CD14-positive monocyte (primary cell): ENCODE results near the gene TMEM132D. TPM values are rescaled to one million over a fixed set of nuclear protein-coding genes. Genes with fewer than 3 reads are reported as not detected.

Source experiments
- DNase-seq, 3 donors: peaks; one replicate each; pipeline ENCODE4 v3.0.0-alpha.2; 2011 to 2022
- H2AFZ ChIP-seq: 2 replicates; pipeline ENCODE4 v1.6.0; 2012; ENCODE audit warnings: mild to moderate bottlenecking, low read depth, low read length, inconsistent platforms; ENCODE audit not compliant: insufficient read depth, poor library complexity, severe bottlenecking
- H3K27ac ChIP-seq, 2 donors: 1 replicate in 1 of 2; 2 replicates in 1 of 2; pipeline ENCODE4 v1.5.1; 2012 to 2013; ENCODE audit warnings: low read length in 2 of 2, control low read depth in 1 of 2, inconsistent platforms in 1 of 2, low read depth in 1 of 2, mild to moderate bottlenecking in 1 of 2
- H3K27me3 ChIP-seq, 2 donors: one replicate each; pipeline versions ENCODE4 v1.6.0 to v1.6.1; 2011 to 2013; ENCODE audit warnings: low read length in 2 of 2; ENCODE audit not compliant: control insufficient read depth in 2 of 2, insufficient read depth in 2 of 2
- H3K36me3 ChIP-seq, 2 donors: replicated peaks in 1 of 2; 1 replicate in 1 of 2; 2 replicates in 1 of 2; pipeline versions ENCODE4 v1.5.1 to v1.6.1; 2012 to 2013; ENCODE audit warnings: low read length in 2 of 2, control low read depth in 1 of 2, inconsistent platforms in 1 of 2, mild to moderate bottlenecking in 1 of 2; ENCODE audit not compliant: insufficient read depth in 2 of 2, control insufficient read depth in 1 of 2
- H3K4me1 ChIP-seq, 2 donors: 1 replicate in 1 of 2; 2 replicates in 1 of 2; pipeline versions ENCODE4 v1.5.1 to v1.6.1; 2012 to 2013; ENCODE audit warnings: low read length in 2 of 2, control low read depth in 1 of 2, inconsistent platforms in 1 of 2, mild to moderate bottlenecking in 1 of 2, moderate library complexity in 1 of 2; ENCODE audit not compliant: insufficient read depth in 2 of 2, control insufficient read depth in 1 of 2
- H3K4me2 ChIP-seq: replicated peaks from 2 replicates; pipeline ENCODE3; 2012; ENCODE audit warnings: low read length, moderate library complexity, mild to moderate bottlenecking; ENCODE audit not compliant: poor library complexity, severe bottlenecking; ENCODE audit errors: extremely low read depth
- H3K4me3 ChIP-seq, 3 experiments: fragments of 200-600 bp in 1 of 3; sonication (generic) in 1 of 3; replicated peaks in 1 of 3; 1 replicate in 2 of 3; 2 replicates in 1 of 3; pipeline ENCODE4 v1.5.1; 2011 to 2013; ENCODE audit warnings: low read length in 3 of 3, mild to moderate bottlenecking in 3 of 3, control low read depth in 2 of 3, low read depth in 2 of 3, inconsistent platforms in 1 of 3, moderate library complexity in 1 of 3
- H3K79me2 ChIP-seq: 2 replicates; pipeline ENCODE4 v1.6.0; 2012; ENCODE audit warnings: mild to moderate bottlenecking, control low read depth, inconsistent platforms, low read length, moderate library complexity; ENCODE audit not compliant: insufficient read depth
- H3K9ac ChIP-seq: 2 replicates; pipeline ENCODE4 v1.6.0; 2017; ENCODE audit warnings: low read length, mild to moderate bottlenecking; ENCODE audit not compliant: insufficient read depth, poor library complexity, severe bottlenecking
- H3K9me3 ChIP-seq, 2 donors: replicated peaks in 1 of 2; 1 replicate in 1 of 2; 2 replicates in 1 of 2; pipeline versions ENCODE4 v1.5.1 to v1.6.1; 2012 to 2013; ENCODE audit warnings: low read length in 2 of 2, control low read depth in 1 of 2; ENCODE audit not compliant: control insufficient read depth in 1 of 2, insufficient read depth in 1 of 2
- H4K20me1 ChIP-seq: 2 replicates; pipeline ENCODE4 v1.6.0; 2012; ENCODE audit warnings: mild to moderate bottlenecking, low read length, control low read depth, moderate library complexity; ENCODE audit not compliant: insufficient read depth
- H3K27ac Mint-ChIP-seq, 7 donors: one replicate each; pipeline ENCODE4 v1.8.0; 2020; ENCODE audit warnings: mild to moderate bottlenecking in 7 of 7, mixed read lengths in 7 of 7, moderate library complexity in 6 of 7, inconsistent platforms in 2 of 7
- H3K27me3 Mint-ChIP-seq, 3 donors: one replicate each; pipeline ENCODE4 v1.8.0; 2021 to 2022; ENCODE audit warnings: low read depth in 3 of 3, mild to moderate bottlenecking in 3 of 3, mixed read lengths in 3 of 3, moderate library complexity in 3 of 3, inconsistent platforms in 1 of 3
- H3K36me3 Mint-ChIP-seq, 2 donors: one replicate each; pipeline ENCODE4 v1.8.0; 2020; ENCODE audit warnings: mixed read lengths in 2 of 2, inconsistent platforms in 1 of 2, mild to moderate bottlenecking in 1 of 2
- H3K4me1 Mint-ChIP-seq: one replicate; pipeline ENCODE4 v1.8.0; 2020; ENCODE audit warnings: mild to moderate bottlenecking, mixed read lengths
- H3K4me3 Mint-ChIP-seq, 2 donors: one replicate each; pipeline ENCODE4 v1.8.0; 2020; ENCODE audit warnings: mild to moderate bottlenecking in 2 of 2, mixed read lengths in 2 of 2, moderate library complexity in 1 of 2
- H3K9me3 Mint-ChIP-seq, 7 donors: one replicate each; pipeline ENCODE4 v1.8.0; 2020 to 2022; ENCODE audit warnings: mixed read lengths in 7 of 7, mild to moderate bottlenecking in 6 of 7, moderate library complexity in 6 of 7, inconsistent platforms in 2 of 7
- WGBS: methylation state at CpG from one replicate; pipeline ENCODE4 v1.1.5; 2013; ENCODE audit warnings: missing lambda C conversion rate; ENCODE audit not compliant: insufficient coverage; 5-methylcytosine and 5-hydroxymethylcytosine counted together
- intact Hi-C, 2 donors: fragments of 100-400 bp; cut with micrococcal nuclease; formaldehyde crosslinking; loops; one replicate each; pipeline versions ENCODE4 v1.15.0 to v1.15.1; 2023
- polyA plus RNA-seq, 3 donors: library from polyadenylated mRNA; depleted of rRNA in 1 of 3; unstranded in 2 of 3; stranded (reverse) in 1 of 3; fragments of 300-500 nt in 2 of 3; fragments of >200 nt in 1 of 3; fragmentation: Illumina TruSeq in 2 of 3; gene quantifications; 1 replicate in 2 of 3; 2 replicates in 1 of 3; pipeline ENCODE4 v1.2.3, GENCODE V29; 2012 to 2021
- TF ChIP-seq, protein P1 (sequence below): fragments of 200-600 bp; IDR thresholded peaks from one replicate; pipeline ENCODE4 v1.8.0; 2022; ENCODE audit warnings: antibody characterized with exemption, mild to moderate bottlenecking

Gene TMEM132D
- polyA plus RNA-seq, 3 donors = 0.04 TPM; not detected in 2

DNA sequence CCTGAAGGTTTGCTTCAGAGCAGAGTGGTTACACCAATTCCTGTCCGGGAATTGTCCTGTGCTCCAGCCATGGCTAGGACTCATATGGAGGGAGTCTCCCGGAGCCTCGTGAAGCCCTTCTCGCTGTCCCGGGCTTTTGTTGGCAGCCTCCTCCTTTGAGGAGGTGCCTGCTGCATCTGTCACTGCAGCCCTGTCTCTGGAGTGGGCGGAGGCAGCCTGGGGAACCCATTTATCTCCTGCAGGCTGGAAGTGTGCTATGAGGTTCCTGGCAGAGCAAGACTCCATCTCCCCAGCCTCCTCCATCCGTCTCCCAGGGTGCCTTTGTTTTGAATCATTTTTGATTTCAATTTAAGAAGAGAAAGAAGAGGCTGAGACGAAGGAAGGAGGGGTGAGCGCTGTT is 695.3 kb downstream of the TMEM132D start:
- no peak for DNase-seq
- Histone ChIP-seq H4K20me1 (no peaks in the 10 kb centered on the region), H3K36me3 (no peaks in the 10 kb centered on the region), H3K4me2 (no peak overlapping the region), H3K9me3 (peaks cover 0 to 2% of the 10 kb centered on the region in 2 donors), H3K4me3 (no peak overlapping the region), H3K27ac (no peak overlapping the region), H3K9ac (no peak overlapping the region), H2AFZ (no peak overlapping the region), H3K4me1 (no peaks in the 10 kb centered on the region), H3K79me2 (no peaks in the 10 kb centered on the region), H3K27me3 (no peaks in the 10 kb centered on the region)
- intact Hi-C loops = no loop called here
- TF ChIP-seq, protein P1, sequence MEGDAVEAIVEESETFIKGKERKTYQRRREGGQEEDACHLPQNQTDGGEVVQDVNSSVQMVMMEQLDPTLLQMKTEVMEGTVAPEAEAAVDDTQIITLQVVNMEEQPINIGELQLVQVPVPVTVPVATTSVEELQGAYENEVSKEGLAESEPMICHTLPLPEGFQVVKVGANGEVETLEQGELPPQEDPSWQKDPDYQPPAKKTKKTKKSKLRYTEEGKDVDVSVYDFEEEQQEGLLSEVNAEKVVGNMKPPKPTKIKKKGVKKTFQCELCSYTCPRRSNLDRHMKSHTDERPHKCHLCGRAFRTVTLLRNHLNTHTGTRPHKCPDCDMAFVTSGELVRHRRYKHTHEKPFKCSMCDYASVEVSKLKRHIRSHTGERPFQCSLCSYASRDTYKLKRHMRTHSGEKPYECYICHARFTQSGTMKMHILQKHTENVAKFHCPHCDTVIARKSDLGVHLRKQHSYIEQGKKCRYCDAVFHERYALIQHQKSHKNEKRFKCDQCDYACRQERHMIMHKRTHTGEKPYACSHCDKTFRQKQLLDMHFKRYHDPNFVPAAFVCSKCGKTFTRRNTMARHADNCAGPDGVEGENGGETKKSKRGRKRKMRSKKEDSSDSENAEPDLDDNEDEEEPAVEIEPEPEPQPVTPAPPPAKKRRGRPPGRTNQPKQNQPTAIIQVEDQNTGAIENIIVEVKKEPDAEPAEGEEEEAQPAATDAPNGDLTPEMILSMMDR = no peak
- no peak overlapping the region for H3K4me3 Mint-ChIP-seq
- no peaks in the 10 kb centered on the region for H3K4me1 Mint-ChIP-seq
- no peaks in the 10 kb centered on the region for H3K36me3 Mint-ChIP-seq
- WGBS = 88% methylated on average over 5 of the region's 9 CpGs
- peaks cover 0 to 3% (median 0%) of the 10 kb centered on the region in 3 donors for H3K27me3 Mint-ChIP-seq
- H3K27ac Mint-ChIP-seq = no peak overlapping the region
- H3K9me3 Mint-ChIP-seq = peaks cover 0 to 12% (median 3%) of the 10 kb centered on the region in 7 donors

DNA sequence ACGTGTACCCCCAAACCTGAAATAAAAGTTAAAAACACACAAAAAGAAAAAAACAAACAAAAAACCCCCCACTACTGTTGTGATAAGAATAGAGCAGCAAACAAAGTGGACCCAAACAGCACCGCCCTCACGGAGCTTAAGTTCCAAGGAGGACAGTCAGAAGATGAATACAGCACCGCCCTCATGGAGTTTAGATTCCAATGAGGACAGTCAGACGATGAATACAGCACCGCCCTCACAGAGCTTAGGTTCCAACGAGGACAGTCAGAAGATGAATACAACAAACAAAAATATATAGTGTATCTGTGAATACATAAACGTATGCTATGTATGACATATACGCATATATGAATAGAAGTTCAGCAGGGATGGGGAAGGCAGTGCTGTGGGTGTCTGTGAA is 696.7 kb downstream of the TMEM132D start:
- no peak for DNase-seq
- Histone ChIP-seq H3K4me1 (no peaks in the 10 kb centered on the region), H3K9me3 (peaks cover 0 to 4% of the 10 kb centered on the region in 2 donors), H3K79me2 (no peaks in the 10 kb centered on the region), H3K36me3 (no peaks in the 10 kb centered on the region), H3K27me3 (no peaks in the 10 kb centered on the region), H3K4me2 (no peak overlapping the region), H2AFZ (no peak overlapping the region), H3K9ac (no peak overlapping the region), H4K20me1 (no peaks in the 10 kb centered on the region), H3K4me3 (no peak overlapping the region), H3K27ac (no peak overlapping the region)
- TF ChIP-seq, protein P1 = no peak
- intact Hi-C loops = no loop called here
- Mint-ChIP-seq H3K36me3 (no peaks in the 10 kb centered on the region), H3K27ac (no peak overlapping the region), H3K9me3 (peaks cover 0 to 7% (median 0%) of the 10 kb centered on the region in 7 donors), H3K4me3 (no peak overlapping the region), H3K4me1 (no peaks in the 10 kb centered on the region), H3K27me3 (peaks cover 0 to 3% (median 0%) of the 10 kb centered on the region in 3 donors)
- 90% methylated on average over 7 of the region's 9 CpGs for WGBS
